NCI-H2029 treated with DMSO at 0.1 percent for 48 hours (cell line): ENCODE data around the gene AMD1.

Experiments used
- DNase-seq: peaks from one replicate; lab custom pipeline; 2025; lab: John Stamatoyannopoulos, UW

AMD1 gene

DNA sequence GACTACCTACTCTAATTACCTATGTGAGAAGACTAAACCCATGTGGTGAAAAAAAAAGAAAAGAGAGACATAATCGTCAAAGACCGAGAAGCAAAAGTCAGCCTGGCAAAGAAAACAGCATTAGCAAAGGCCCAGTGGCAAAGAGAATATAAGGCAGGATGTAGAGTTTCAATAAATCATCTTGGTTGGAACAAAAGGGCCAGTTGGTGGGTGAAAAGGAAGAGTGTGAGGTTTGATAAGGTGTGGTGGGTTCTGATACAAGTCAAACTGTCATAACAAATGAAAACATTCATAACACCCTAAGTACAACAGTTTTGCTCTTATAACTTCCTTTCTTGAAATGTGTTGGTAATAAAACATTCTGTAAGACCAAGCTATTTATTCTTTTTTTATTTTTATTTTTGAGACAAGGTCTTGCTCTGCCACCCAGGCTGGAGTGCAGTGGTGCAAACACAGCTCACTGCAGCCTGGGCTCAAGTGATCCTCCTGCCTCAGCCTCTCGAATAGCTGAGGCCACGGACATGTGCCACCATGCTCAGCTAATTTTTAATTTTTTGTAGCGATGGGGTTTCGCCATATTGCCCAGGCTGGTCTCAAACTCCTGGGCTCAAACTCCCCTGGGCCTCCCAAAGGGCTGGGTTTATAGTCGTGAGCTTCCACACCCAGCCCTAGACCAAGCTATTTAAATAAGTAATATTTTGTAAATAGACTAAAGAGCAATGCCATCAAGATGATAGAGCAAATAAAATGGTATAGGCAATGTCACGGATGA is 65.0 kb downstream of the AMD1 start:
- no peak for DNase-seq

DNA sequence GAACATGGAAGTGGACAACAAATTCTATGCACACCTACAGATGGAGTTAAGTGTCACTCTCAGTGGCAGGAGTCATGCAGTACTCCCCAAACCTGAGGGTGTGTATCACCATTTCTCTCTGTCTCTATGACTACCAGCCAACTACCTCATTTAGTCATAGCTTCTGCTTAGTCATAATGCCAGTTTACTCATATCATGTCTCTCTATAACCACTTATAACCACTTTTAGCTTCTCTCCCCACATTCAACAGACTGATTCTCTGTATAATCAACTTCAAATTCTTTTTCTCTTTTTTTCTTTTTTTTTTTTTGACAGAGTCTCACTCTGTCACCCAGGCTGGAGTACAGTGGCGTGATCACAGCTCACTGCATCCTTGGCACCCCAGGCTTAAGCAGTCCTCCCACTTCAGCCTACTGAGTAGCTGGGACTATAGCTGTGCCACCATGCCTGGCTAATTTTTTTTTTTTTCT is 70.1 kb downstream of the AMD1 start:
- DNase-seq: no peak
